Measurements from ENCODE around the gene MGAT4A. TPM values are rescaled to one million over a fixed set of nuclear protein-coding genes. Genes with fewer than 3 reads are reported as not detected.
A peak's percentile ranks its signal among the peaks of the same experiment; 100 is the strongest.

MGAT4A gene
- total and polyA plus RNA-seq, 2 donors (not counting 1 experiment from before 2014, with no cell fraction given), result 16.5 to 32.7 TPM

GRCh38 chr2:98734823-98735260, 3.9 kb upstream of the MGAT4A start:
- H3K9me3 ChIP-seq (ENCODE audit: control extremely low read depth in 1 of 3, control insufficient read depth in 2 of 3, insufficient read depth in 1 of 3, low read length in 2 of 3), result no peaks in the 10 kb centered on the region
- no peaks in the 10 kb centered on the region for H4K20me1 ChIP-seq (ENCODE audit: control insufficient read depth, insufficient read depth, low read length, poor library complexity, severe bottlenecking)
- no peaks in the 10 kb centered on the region for H3K9me3 Mint-ChIP-seq (ENCODE audit: insufficient read depth)
- peak overlapping the region; percentile 4 for H3K4me2 ChIP-seq (replicated peaks; ENCODE audit: low read depth, low read length, poor library complexity, severe bottlenecking)
- peaks cover 28% of the 10 kb centered on the region for H3K4me1 Mint-ChIP-seq
- no peak for TF ChIP-seq EZH2 (IDR thresholded peaks at IDR 0.05; ENCODE audit: borderline replicate concordance, insufficient read depth, low read depth, low read length, poor library complexity, severe bottlenecking)
- TF ChIP-seq, protein P1, sequence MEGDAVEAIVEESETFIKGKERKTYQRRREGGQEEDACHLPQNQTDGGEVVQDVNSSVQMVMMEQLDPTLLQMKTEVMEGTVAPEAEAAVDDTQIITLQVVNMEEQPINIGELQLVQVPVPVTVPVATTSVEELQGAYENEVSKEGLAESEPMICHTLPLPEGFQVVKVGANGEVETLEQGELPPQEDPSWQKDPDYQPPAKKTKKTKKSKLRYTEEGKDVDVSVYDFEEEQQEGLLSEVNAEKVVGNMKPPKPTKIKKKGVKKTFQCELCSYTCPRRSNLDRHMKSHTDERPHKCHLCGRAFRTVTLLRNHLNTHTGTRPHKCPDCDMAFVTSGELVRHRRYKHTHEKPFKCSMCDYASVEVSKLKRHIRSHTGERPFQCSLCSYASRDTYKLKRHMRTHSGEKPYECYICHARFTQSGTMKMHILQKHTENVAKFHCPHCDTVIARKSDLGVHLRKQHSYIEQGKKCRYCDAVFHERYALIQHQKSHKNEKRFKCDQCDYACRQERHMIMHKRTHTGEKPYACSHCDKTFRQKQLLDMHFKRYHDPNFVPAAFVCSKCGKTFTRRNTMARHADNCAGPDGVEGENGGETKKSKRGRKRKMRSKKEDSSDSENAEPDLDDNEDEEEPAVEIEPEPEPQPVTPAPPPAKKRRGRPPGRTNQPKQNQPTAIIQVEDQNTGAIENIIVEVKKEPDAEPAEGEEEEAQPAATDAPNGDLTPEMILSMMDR (IDR thresholded peaks at IDR 0.05), result no peak
- ChIA-PET POLR2A (no interaction called here), CTCF (interaction anchor here (0.6 to 1.7 kb wide), 2 partner anchors 9 to 85 kb away, joined by 3 to 4 read pairs; no protein-coding TSS in a partner anchor)
- peaks cover 13% of the 10 kb centered on the region for H3K79me2 ChIP-seq (ENCODE audit: control insufficient read depth, insufficient read depth, low read length)
- H3K27me3 Mint-ChIP-seq, result no peaks in the 10 kb centered on the region
- no peak overlapping the region for H2AFZ ChIP-seq (ENCODE audit: insufficient read depth, low read depth, low read length, poor library complexity, severe bottlenecking)
- H3K27ac ChIP-seq (ENCODE audit: low read length in 2 of 2), result no peak overlapping the region
- H3K36me3 ChIP-seq (replicated peaks in 1 of 2; ENCODE audit: control extremely low read depth in 1 of 2, control insufficient read depth in 1 of 2, extremely low read depth in 1 of 2, insufficient read depth in 2 of 2, low read length in 1 of 2), result no peaks in the 10 kb centered on the region
- peaks cover 0 to 10% (median 0%) of the 10 kb centered on the region in 4 experiments for H3K27me3 ChIP-seq (replicated peaks in 1 of 4; ENCODE audit: control extremely low read depth in 1 of 4, control insufficient read depth in 3 of 4, insufficient read depth in 4 of 4, low read length in 3 of 4)
- intact Hi-C loops (cut with micrococcal nuclease), result loop anchor here (5.0 kb wide), 1 partner anchor 87 kb away; no protein-coding TSS in a partner anchor
- WGBS (ENCODE audit: insufficient coverage), result 40% methylated on average over 1 of the region's 2 CpGs
- H3K4me1 ChIP-seq (ENCODE audit: control insufficient read depth in 2 of 2, insufficient read depth in 2 of 2, low read length in 2 of 2), result peaks cover 16 to 26% of the 10 kb centered on the region in 2 donors
- no peak overlapping the region for H3K4me3 ChIP-seq (ENCODE audit: control extremely low read depth in 1 of 5, extremely low read depth in 1 of 5, insufficient read depth in 1 of 5, low read depth in 2 of 5, low read length in 4 of 5)
- no peak for DNase-seq
- ATAC-seq (ENCODE audit: low read depth), result no peak
- peak overlapping the region; percentile 50 for H3K27ac Mint-ChIP-seq
- H3K9ac ChIP-seq (ENCODE audit: low read length), result peak overlapping the region; percentile 12
- peak overlapping the region; percentile 15 for H3K4me3 Mint-ChIP-seq

- Histone ChIP-seq H3K4me1 (ENCODE audit: control insufficient read depth in 2 of 2, insufficient read depth in 2 of 2, low read length in 2 of 2) (peaks cover 16 to 33% of the 10 kb centered on the region in 2 donors), H3K27me3 (replicated peaks in 1 of 4; ENCODE audit: control extremely low read depth in 1 of 4, control insufficient read depth in 3 of 4, insufficient read depth in 4 of 4, low read length in 3 of 4) (peaks cover 0 to 10% (median 0%) of the 10 kb centered on the region in 4 experiments), H2AFZ (ENCODE audit: insufficient read depth, low read depth, low read length, poor library complexity, severe bottlenecking) (no peak overlapping the region), H4K20me1 (ENCODE audit: control insufficient read depth, insufficient read depth, low read length, poor library complexity, severe bottlenecking) (no peaks in the 10 kb centered on the region), H3K79me2 (ENCODE audit: control insufficient read depth, insufficient read depth, low read length) (peaks cover 13% of the 10 kb centered on the region), H3K9ac (ENCODE audit: low read length) (no peak overlapping the region), H3K4me3 (ENCODE audit: control extremely low read depth in 1 of 5, extremely low read depth in 1 of 5, insufficient read depth in 1 of 5, low read depth in 2 of 5, low read length in 4 of 5) (no peak overlapping the region), H3K27ac (ENCODE audit: low read length in 2 of 2) (no peak overlapping the region), H3K36me3 (replicated peaks in 1 of 2; ENCODE audit: control extremely low read depth in 1 of 2, control insufficient read depth in 1 of 2, extremely low read depth in 1 of 2, insufficient read depth in 2 of 2, low read length in 1 of 2) (no peaks in the 10 kb centered on the region), H3K4me2 (replicated peaks; ENCODE audit: low read depth, low read length, poor library complexity, severe bottlenecking) (peak overlapping the region; percentile 4), H3K9me3 (ENCODE audit: control extremely low read depth in 1 of 3, control insufficient read depth in 2 of 3, insufficient read depth in 1 of 3, low read length in 2 of 3) (no peaks in the 10 kb centered on the region)
- Mint-ChIP-seq H3K27ac (peak overlapping the region; percentile 17), H3K4me3 (peak overlapping the region; percentile 6), H3K4me1 (peaks cover 34% of the 10 kb centered on the region), H3K9me3 (ENCODE audit: insufficient read depth) (no peaks in the 10 kb centered on the region), H3K27me3 (no peaks in the 10 kb centered on the region)
- WGBS (ENCODE audit: insufficient coverage), result no CpG with 5 or more reads among the region's 3 CpGs
- DNase-seq (peak; percentile 34), ATAC-seq (ENCODE audit: low read depth) (no peak)
- CTCF ChIA-PET, result interaction anchor here (0.6 to 1.7 kb wide), 4 partner anchors 15 to 85 kb away, joined by 3 to 4 read pairs (median 4); no protein-coding TSS in a partner anchor
- POLR2A ChIA-PET, result no interaction called here
- intact Hi-C loops (cut with micrococcal nuclease), result loop anchor here (5.0 kb wide), 1 partner anchor 88 kb away; no protein-coding TSS in a partner anchor
- TF ChIP-seq EZH2 (IDR thresholded peaks at IDR 0.05; ENCODE audit: borderline replicate concordance, insufficient read depth, low read depth, low read length, poor library complexity, severe bottlenecking), result no peak
- TF ChIP-seq, protein P1 (IDR thresholded peaks at IDR 0.05), result no peak
These were observed 3.2 kb upstream of the MGAT4A start for GRCh38 chr2:98734162-98734561.
